GM19468 (cell line): ENCODE data around the gene OR51E1.

Experiments
- ATAC-seq: cut with Tn5 transposase; IDR thresholded peaks from one replicate; pipeline ENCODE4 v1.9.1; 2021; ENCODE audit warnings: mild to moderate bottlenecking, moderate library complexity, moderate number of reproducible peaks; ENCODE audit not compliant: unreplicated experiment; ENCODE audit errors: extremely low read depth

The OR51E1 gene, protein sequence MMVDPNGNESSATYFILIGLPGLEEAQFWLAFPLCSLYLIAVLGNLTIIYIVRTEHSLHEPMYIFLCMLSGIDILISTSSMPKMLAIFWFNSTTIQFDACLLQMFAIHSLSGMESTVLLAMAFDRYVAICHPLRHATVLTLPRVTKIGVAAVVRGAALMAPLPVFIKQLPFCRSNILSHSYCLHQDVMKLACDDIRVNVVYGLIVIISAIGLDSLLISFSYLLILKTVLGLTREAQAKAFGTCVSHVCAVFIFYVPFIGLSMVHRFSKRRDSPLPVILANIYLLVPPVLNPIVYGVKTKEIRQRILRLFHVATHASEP

DNA sequence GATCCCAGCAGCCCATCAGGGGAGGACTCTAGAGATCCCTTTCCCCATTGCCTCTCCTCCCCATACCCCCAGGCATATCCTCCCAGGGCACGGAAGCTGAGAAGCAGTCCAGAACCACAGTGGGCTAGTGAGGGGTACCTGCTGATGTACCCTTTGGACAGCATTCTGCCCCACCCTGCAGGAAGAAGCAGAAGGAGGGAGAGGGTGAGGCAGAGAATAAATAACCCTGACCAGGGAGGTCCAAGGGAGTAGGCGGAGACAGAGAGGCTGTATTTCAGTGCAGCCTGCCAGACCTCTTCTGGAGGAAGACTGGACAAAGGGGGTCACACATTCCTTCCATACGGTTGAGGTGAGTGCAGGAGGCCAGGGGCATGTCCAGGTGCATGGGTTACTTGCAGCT lies at the start of gene OR51E1:
TSS of gene OR51E1 (plus strand) at position 301 of the 400 bp plus-strand sequence. CDS start 8,545 bp downstream, outside the sequence.
- ATAC-seq: no peak

DNA sequence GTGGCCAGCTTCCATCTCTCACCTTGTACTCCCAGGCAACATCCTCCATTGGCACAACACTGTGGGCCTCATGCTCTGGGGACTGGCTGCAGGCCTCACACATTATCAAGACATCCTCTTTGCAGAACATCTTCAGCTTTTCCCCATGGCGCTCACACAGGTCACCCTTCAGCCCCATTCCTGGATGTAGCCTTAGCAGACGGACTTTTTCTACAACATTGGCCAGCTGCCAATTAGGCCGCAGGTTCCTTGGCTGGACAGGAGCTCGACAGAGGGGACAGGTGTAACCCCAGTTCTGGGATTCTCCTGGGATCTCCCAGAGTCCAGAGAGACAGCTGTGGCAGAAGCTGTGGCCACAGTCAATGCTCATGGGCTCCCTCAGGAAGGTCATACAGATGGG lies 38.7 kb upstream of the OR51E1 start:
- no peak for ATAC-seq

DNA sequence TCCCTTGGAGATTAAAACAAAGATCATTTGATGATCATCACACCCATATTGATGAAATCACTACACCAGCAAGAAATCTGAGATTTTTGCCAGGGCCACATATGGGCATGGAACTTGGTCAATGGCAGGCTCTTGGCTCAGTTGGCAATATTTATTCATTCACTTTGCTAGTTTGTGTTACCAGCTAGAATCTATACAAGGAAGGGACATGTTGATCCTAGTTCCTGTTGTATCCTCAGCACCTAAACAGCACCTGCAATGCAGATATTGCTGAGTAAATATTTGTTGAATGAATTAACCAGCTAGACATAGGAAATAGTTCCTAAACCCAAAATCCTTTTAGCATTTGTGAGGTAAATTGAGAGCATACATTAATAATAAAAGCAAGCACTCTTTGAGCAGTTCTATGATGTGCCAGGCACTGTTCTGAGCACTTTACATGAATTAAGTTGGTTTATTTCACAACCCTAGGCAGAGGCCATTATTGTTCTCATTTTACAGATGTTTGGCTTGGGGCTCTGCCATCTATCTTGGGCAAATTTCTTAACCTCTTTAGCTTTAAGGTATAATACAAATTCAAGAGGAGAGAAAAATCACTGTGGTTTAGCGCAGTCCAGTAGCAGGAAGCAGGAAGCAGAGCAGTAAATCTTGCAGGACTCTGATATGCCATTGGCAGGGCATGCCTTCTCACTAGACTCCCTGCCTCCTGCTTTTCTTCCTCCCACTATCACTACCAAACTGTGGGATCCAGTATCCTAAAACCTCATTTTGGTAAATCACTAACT lies 37.4 kb upstream of the OR51E1 start:
- no peak for ATAC-seq

DNA sequence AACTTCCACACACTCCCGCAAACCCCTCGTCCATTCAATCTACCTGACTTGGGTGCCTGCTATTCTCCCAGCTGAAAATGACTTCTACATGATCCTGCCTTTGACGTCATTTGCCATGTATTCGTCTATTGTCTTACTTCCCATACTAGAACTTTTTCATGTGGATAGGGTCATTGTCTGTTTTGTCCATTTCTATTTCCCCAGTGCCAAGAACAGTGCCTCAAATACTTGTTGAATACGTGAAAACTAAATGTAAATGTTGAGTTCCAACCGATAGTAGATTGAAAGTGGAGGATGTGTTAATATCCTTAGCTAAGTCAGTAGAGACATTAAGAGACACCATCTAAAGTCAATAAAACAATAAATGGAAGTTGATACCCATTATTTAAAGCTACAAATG lies 36.7 kb upstream of the OR51E1 start:
- no peak for ATAC-seq

DNA sequence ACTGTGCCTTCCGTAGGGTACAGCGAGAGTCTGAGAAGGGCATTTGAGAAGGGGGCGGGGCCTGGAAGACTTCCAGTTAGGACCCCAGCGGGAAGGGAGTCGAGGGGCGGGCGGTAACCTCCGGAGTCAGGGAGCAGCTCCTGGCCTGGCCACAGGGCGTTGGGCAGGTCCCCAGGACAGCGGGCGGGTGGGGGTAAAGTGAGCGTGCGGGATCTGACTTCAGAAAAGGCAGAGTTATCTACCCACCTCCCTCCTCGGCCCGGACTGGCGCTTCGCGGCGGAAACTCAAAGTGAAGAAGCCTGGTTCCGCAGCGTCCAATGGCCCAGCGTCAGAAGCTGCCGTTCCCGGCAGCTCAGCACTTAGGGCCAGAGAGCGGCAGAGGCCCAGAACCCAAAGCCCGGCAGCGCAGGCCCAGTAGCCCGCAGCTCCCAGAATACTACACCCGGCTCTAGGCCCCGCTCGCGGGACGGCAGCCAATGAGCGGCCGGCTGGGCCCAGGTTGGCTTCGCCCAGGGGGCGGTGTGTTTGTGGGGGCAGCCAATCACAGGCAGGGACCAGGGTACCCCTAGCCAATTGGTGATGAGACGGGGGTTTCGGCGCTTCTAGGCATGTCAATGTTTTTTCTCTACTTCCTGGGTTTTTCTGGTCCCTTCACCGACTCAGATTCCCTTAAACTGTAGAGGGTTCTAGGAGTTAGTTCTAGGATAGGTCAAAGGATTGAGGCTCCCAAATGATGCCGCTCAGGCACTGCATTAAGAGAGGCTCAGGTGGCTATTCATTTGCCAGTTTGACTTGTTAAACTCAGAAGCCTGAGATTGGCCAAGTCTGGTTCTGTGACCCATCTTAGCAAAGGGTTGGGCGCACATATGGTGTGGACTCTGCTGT lies 35.8 kb upstream of the OR51E1 start, which contains the start of gene TRIM68:
TSS of gene TRIM68 (minus strand) at position 451 of the 886 bp plus-strand sequence. CDS start 2,727 bp downstream, outside the sequence.
- ATAC-seq: peak; percentile 100

DNA sequence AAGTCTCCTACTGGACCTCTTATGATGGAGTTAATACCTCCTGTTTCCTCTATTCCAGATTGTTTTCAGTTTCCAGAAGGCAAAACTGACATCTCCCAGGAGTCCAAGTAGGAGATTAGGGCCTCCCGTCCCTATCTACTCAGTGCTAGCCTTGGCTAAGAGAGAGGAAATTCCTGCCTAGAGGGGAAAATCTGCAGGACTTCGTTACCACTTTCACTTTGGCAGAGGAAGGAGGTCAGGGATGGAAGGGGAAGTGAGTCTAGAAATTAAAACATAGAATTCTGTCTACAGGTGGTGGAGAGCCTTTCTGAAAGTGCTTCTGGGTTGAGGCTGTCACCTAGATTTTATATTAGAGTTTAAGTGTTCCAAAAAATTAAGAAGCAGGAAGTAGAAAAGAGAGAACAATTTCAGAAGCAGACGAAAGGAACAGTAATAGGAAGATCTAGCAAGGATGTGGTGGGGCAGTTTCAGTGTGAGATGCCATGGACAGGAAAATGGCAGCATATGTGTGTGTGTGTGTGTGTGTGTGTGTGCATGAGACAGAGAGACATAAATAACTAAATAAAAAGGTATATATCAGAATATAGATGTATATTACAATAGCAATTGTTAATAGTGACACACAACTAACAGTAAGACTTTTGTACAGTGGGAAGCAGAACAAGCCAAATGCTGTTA lies 33.4 kb upstream of the OR51E1 start:
- no peak for ATAC-seq

DNA sequence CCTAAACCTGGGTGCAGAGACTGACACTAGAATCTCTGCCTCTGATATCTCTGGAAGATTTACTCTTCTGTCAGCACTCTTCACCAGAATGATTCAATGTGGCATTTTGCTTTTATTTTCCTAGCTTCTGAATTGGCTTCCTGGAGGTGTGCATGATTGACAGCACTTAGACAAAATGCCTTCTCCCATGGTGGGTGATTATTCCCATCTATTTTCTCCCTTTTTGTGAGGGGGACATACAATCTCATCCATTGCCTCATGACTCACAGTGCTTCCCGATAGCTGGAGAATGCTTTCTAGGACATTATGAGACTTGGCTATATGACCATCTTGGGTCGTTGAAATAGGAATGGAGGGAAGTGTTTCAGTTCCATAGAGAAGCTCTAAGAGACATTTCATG lies 31.8 kb upstream of the OR51E1 start:
- no peak for ATAC-seq

DNA sequence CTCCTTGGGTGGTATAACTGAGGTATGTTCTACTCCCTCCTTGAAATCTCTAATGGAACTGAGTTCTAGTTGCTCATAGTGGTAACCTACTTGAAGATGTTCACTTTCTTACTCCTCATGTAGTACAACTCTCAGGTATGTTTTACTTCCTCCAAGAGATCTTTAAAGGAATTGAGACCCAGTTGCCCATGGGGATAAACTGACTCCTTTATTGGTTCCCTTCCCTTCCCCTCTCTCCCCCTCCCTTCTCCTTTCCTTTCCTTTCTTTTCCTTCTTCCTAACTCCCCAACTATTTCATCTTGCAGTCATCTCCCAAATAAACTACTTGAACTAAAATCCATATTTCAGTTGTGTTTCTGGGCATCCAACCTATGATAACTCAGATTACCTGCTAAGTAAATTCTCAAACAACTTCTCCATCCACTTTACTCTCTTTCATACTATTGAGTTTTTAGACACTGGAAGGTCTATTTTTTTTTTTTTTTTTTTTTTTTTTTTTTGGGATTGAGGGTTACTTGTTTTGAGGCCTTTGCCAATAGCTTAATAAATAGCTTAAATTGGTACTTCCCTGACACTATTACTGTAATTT lies 27.8 kb upstream of the OR51E1 start:
- no peak for ATAC-seq

DNA sequence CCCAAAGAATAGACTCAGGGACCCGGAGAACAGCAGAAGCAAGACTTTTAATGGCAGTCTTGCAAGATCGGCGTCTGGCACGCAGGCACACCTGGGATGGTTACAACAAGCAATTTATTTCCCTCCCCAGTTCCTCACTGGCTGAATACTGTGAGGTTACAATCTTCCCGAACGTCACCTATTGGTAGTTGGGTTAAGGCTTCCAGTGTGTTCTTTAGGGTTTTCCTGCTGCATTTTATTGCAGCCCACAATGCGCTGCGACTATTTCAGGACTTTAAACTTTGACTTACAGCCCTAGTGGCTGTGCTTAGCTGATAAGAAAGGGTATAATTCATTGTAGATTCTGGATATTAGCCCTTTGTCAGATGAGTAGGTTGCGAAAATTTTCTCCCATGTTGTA lies 24.3 kb upstream of the OR51E1 start:
- ATAC-seq: no peak

DNA sequence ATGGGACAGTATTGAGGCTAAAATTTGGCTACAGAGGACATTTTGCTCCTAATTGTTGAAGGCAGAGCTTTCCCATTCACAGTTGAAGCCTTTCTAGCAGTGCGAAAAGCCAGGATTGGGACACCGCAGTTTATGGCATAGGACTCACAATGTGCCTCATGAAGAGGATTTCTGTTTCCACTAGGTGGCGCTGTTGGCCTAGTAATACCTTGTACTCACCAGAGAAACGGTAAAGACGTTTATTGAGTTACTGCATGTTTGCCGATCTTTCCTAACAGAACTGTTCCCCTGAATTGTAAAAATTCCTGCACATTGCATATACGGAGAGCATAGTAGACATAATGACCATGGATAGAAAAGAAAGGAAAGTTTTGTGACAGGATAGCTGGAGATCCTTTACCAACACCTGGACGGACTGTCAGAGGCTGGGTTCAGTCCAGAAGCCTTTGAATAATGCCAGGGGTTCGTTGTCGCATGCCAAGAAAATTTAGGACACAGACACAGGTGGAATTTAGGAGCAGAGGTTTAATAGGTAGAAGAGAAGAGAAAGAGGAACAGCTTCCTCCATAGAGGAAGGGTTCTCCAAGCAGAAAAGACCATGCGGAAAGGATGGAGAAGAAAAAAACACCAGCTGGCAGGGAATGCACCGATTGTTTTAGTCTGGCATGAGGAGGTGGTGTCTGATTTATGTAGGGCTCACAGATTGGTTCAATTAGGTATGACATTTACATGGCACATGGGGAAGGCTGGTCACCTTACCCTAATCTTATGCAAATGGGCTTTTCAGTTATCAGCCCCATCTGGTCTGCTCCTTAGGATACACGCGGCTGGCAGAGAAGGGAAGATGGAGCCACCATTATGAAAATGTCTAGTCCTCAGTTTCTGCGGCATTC lies 17.3 kb upstream of the OR51E1 start:
- peak; percentile 46 for ATAC-seq

DNA sequence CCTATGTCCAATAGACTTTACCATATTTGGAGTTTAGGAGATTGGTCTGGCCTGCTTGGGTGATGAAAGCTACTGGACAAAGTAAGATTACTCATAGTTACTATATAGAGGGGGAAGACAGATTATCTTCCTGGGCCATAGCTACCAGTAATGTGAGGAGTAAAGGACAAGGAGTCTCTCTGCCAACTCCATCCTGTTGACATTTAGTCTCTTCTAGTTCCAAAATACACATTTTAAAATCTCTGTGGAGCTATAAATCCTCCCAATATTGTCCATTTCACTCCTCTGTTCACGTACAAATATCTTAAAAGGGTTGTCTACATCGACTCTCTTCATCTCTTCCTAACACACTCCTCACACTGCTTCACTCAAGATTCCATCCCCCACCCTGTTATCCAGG lies 7.6 kb upstream of the OR51E1 start:
- no peak for ATAC-seq

DNA sequence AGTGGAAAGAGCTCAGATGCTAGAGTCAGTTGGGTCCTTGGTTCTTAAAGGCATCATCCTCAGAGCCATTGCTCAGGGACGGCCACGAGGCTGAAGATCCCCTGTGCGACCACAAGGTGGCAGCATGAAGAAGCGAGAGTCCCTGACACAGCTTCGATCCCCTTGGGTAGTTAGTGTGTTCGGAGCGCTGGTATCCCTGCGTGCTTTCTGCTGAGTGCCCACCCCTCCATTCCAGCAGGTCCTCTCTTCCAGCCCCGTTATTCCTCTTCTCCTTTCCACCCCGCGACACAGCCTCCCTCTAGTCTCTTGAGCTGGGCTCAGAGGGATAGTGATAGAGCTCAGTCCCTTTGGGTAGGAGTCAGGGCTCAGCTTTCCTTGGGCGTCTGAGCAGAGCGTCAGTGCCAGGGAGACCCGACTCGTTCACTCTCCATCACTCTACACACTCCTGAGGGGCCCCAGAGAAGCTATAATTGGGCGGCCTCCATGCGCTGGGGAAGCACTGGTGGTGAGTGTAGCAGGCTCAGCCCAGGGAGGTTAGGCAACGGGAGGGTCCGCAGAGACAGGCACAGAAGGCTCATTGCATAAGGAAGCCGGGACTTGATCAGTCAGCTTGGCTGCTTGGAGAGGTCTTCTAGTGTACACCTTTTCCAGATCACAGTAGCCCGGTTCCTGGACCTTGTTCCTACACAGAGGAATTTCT lies 6.7 kb upstream of the OR51E1 start, which contains the start of gene OR51D1:
TSS of gene OR51D1 (plus strand) at position 516 of the 700 bp plus-strand sequence. CDS start 2,314 bp downstream, outside the sequence.
- peak; percentile 90 for ATAC-seq

DNA sequence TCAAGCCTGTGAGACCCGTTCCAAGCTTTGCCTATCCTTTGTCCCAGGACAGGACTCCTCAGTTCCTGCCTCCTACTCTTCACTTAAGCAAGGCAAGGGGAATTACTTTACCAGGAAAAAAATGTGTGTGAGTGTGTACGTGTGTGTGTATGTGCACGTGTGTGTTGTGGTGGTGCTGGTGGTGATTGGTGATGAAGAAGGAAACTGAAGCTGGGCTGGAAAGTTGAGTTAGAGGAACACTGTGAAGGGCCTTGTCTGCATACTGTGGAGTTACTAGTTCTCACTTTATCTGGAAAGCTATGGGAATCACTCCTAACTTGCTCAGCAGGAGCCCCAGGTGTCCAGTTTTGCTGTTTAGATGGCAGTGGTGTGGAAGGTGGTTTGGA lies 6.1 kb upstream of the OR51E1 start:
- no peak for ATAC-seq

DNA sequence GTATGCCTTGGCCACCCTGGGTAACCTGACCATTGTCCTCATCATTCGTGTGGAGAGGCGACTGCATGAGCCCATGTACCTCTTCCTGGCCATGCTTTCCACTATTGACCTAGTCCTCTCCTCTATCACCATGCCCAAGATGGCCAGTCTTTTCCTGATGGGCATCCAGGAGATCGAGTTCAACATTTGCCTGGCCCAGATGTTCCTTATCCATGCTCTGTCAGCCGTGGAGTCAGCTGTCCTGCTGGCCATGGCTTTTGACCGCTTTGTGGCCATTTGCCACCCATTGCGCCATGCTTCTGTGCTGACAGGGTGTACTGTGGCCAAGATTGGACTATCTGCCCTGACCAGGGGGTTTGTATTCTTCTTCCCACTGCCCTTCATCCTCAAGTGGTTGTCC lies 3.9 kb upstream of the OR51E1 start:
- ATAC-seq: no peak

DNA sequence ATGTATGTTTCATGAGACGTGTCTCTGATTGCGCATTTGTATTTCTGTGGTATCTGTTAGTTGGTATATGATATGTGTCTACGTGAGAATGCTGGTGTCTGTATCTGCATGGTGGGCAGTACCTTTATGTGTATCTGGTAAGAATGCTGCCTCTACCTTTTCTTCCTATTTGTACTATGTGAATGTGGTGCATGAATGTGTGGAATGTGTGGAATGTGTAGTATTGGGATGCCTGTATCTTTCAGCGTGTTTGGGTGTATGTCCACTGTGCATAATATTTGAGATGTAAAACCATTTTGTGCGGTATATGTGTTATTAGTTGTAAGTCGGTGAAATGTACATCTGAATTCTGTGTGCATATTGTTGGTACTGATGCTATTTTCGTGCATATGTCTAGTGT lies 2.3 kb upstream of the OR51E1 start:
- ATAC-seq: no peak

DNA sequence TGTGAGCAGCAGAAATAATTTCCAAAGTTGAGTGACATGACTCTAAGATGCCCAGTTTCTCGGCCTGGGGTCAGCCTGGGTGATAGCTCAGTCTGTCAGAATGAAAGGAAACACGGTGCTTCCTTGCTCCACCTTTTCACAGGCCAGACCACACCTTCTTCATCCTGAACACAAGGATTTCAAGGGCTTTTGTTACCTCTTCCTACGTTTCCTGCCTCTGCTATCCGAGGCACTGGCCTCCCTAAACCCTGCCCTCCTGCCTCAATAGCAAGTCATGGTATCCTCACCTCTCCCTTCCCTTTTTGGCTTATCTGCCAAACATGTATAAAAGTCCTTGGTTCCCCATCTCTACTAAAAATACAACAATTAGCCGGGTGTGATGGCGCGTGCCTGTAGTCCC lies 1.7 kb upstream of the OR51E1 start:
- no peak for ATAC-seq

DNA sequence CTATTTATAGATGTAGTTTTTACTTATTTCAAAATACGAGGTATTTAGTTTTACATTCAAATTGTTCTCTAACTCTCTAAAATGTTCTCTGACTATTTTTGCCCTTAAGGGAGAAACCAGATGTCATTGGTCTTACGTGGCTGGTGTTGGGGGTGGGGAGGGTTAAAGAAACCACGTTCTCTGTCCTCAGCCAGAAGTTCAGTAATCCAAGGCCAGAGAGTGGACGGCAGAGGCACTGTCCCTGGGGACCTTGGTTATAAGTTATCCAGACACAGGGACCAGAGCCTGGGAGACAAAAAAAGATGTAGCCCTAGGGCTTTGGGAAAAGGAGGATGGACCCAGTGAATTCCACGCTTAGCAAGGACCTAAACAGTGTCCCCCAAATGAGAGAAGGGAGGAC lies 706 bp upstream of the OR51E1 start:
- ATAC-seq: no peak

DNA sequence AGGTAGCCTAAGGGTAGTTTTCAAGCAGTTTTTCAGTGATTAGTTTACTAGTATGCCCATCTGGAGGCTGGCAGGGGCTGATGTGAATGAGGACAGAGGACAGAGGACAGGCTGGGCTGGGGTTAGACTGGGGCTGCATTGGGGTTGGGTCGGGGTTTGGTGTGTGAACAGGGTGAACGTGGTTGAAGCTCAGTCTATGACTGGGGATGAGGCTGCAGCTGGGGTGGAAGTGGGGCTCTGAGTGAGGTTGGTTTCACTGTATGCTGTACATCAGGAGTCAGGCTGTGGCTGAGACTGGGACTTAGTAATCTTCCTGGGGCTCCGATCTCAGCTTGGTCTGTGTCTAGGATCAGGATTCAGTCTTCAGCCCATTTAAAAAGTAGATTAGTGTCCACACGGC lies 451 bp downstream of the OR51E1 start:
- ATAC-seq: no peak
